Stimulated activated CD8-positive, alpha-beta memory T cell treated with anti-CD3 and anti-CD28 coated beads, Interleukin-12 subunit alpha, Interleukin-12 subunit beta, amount 100 ng/mL, for 1 hour (primary cell): ENCODE results near the gene CGN.
"Not testable (repeated sequence)": the region's sequence is repeated elsewhere in the genome, so short reads cannot be mapped to it uniquely, and the experiment has no call there.

ENCODE experiments used
- DNase-seq: peaks from one replicate; pipeline ENCODE4 v3.0.0-alpha.2; 2020; ENCODE audit warnings: low read depth

Gene CGN

DNA sequence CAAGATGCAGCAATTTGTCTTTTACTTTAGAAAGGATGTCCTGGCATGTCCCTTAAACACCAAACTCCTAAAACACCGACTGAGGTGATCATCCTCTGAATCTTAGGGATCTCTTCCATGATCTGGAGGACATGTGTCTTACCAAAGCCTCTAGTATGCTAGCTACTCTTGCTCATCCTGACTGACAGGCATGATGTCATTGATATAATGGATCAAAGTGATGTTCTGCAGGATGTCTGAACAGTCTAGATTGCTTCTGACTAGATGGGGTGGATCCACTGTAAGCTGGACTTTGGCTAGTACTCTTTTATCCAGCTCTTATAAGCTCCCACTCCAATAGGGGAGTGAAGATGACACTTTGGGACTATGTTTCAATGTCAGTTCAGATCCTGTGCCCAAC lies 11.3 kb upstream of the CGN start:
- no peak for DNase-seq

DNA sequence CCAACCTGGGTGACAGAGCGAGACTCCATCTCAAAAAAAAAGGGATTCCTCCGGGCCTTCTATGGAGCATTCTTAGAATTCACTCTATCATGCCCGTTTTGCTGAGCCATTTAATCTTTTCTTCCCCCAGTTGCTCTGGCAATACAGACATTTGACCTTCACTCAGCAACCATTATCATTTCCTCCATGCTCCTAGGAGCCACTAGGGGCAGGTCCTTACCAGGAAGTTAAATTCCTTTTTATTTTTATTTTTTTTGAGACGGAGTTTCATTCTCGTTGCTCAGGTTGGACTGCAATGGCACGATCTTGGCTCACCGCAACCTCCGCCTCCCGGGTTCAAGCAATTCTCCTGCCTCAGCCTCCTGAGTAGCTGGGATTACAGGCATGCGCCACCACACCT lies 9.7 kb upstream of the CGN start:
- DNase-seq = no peak

DNA sequence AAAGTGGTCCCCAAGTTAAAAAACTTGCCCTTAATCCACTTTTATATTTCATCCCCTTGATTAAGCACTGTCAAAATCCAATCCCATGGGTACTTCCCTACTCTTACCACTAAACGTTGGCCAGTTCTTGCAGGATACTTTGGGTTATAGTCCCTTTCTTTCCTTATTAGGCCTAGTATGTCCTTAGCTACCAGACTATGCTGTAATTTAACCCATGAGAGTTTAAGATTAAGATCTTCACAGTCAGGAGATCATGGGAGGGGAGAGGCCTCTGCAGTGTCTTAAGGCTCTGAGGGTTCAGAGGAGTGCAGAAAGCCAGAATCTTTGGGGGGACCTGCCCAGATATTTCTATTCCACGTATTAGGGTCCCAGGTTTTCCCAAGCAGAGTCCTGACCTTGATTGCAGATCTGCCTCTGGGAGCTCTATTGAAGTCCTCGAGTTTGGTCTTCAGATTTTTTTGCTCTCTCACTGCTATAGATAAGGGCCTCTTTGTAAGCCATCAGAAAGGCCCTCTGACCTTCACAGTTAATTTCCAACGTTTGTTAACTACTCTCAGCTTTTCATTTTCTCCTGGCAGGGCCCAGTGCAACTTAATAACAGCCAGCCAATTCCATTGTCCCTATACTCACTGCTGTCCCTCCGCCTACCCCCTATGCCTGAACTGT lies 9.0 kb upstream of the CGN start:
- no peak for DNase-seq

DNA sequence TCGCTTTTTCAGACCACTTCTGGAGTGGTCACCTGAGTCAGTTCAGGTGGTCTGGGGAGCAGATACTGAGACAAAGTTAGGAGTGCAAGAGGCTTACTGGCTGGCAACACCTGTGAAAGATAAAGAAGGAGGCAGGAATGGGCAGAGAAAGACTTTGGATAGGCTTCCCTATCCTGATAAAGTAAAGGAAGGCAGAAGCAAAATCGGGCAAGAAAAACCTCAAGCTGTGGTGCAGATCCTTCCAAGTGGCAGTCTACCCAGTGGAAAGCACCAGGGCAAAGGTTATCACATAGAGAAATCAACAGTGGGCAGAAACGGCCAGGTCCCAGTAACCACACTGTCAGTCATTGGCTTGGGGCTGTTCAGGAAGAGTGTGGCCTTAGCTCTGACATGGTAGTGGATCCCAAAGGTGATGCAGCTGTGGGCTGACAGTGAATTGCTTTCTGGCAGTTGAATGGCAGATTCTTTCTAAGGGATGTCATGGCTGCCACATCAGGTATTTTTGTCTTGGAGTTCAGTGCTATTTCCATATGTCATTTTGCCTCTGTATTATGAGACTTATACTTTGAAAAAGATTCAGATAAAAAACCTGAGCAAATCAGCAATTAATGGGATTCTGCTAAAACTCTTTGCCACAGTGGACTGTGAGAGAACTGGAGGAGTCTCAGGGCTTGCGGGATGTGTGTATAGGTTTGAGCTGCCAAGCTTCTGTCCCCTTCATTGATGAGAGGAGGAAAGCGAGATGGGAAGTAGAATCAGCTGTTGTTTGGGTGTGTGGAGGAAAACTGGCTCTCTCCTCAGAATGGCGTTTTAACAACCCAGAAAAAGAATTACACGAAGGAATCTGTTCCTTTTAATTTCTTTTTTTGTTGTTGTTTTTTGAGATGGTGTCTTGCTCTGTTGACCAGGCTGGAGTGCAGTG lies 8.1 kb upstream of the CGN start:
- DNase-seq = no peak

DNA sequence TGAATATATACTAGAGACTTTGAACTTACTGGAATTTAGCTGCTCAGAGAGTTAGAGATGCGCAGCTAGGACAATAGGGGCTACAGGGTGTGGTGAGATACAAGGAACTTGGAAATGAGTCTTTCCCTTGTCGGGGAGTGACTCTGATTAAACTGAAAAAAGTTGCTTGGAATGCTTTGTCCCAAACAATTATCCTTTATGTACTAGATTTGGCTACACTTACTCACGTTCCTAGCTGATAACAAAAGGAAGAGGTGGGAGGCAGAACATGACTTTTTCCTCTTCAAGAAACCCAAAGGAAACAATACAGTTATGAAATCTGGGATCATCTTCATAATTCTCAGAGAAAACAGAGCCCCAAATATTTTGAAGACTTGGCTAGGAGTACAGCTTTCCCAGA lies 6.9 kb upstream of the CGN start:
- no peak for DNase-seq

DNA sequence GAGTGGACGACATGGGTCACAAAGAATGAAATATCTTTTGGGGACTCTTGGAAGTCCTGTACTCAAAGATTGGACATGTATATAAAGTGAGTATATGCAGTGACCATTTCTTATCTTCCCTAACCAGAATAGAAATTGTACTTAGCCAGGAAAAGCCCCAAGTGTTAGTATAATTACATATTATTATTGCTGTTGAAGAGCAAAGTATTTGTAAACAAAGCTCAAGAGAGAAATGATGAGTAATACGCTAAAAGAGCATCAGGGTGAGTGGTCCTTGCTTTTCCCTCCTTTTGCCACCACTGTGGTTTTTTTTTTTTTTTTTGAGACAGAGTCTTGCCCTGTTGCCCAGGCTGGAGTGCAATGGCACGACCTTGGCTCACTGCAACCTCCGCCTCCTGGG lies 6.4 kb upstream of the CGN start:
- no peak for DNase-seq

DNA sequence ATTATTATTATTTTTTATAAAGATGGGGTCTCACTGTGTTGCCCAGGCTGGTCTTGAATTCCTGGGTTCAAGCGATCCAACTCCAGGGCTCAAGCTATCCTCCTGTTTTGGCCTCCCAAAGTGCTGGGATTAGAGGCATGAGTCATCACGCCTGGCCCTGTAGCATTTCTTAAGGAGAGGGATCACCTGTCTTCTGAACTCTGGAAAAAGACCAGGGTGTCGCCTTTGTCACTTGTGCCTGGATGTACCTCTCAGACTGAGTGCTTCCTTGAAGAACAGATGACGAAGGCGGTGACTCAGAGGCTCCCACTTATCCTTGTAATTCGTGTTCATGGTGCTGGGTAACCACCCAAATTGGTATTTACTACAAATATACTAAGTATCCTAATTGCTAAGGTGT lies 2.4 kb upstream of the CGN start:
- DNase-seq = no peak

DNA sequence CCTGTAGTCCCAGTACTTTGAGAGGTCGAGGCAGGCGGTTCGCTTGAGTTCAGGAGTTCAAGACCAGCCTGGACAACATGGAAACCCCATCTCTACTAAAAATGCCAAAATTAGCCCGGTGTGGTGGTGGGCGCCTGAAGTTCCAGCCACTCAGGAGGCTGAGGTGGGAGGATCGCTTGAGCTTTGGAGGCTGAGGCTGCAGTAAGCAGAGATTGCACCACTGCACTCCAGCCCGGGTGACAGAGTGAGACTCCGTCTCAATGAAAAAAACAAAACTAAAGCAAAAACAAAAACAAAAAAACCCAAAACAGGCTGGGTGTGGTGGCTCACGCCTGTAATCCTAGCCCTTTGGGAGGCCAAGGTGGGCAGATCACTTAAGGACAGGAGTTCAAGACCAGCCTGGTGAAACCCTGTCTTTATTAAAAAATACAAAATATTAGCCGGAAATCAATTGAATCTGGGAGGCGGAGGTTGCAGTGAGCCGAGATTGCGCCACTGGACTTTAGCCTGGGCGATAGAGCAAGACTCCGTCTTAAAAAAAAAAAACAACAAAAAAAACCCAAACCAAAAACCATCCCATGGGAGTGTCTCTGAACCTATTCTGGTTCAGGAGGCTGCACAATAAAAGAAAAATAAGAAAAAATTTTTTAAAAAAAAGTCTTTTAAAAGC lies 1.7 kb upstream of the CGN start:
- no peak for DNase-seq

DNA sequence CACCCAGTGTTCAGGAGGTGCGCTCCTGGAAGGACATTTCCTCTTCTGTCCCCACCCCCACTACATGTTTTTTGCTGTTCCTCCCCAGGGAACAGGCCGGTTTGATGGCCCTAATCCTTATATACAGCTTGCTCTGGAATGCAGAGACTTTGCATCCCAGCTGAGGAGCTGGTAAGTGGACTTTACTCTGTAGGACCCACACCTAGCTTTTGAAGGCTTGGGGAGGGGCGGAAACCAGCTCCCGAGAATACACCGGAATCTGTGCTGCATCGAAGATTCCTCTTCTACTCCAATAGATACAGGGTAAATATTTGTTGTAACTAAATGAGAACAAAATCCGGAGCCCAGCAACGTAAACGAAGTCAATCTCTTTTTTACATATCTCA lies 1.2 kb upstream of the CGN start:
- DNase-seq = no peak

DNA sequence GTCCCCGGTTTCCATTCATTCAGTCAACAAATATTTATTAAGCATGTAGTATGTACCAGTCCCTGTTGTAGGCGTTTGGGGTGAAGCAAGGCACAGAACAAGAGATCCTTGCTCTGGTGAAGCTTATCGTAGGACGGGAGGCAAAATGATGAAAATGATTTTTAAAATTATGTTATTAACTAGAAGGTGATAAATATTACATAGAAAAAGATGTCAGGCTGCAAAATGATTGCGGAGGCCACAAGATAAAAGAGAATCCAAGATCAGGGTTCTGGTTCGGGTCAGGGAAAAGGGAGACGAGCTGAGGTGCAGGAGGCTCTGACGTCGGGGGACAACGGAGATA lies 602 bp upstream of the CGN start:
- no peak for DNase-seq

DNA sequence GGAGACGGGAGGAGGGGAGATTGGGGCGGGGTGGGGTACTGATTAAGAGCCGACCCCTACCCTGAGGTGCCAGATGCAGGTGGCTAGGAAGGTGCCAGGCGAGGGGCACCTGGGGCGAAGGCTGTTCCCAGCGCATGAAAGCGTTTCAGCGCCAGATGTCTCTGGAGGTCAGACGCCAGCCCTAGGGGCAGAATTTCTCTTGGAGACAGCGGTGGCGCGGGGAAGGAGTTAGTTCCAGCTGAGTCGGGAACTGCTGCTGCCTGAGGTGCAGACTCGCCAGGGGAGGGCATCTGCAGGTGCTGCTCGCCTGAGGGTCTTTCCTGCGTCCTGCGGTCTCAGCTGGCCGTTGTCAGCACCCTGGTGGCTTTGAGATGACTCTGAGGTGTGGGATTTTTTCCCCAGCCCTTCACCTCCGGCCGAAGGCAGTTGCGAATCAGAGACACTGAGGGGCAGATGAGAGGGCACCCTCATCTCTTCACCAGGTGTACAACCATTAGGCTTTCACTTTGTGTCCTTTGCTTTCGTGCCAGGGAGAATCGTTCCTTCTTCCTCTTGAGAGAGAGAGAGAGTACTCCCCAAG lies 539 bp downstream of the CGN start:
- no peak for DNase-seq

DNA sequence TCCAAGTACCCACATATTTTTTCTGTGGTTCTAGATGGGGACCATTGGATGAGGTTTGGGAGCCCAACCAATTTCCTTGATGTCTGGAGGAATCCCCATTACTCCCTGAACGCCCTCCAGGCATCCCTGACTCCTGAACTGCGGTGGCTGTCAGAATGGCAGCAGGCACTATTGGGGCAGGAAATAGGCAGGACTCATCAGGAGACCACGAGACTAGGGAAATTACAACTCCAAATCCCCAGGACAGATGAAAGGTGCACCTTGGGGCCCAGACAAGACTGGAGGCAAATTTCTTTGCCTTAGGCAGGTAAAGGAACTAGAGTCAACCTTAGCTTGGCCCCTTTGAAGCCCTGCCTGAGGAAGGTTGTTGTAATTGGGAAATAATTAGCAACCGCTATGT lies 1.1 kb downstream of the CGN start:
- DNase-seq = no peak

DNA sequence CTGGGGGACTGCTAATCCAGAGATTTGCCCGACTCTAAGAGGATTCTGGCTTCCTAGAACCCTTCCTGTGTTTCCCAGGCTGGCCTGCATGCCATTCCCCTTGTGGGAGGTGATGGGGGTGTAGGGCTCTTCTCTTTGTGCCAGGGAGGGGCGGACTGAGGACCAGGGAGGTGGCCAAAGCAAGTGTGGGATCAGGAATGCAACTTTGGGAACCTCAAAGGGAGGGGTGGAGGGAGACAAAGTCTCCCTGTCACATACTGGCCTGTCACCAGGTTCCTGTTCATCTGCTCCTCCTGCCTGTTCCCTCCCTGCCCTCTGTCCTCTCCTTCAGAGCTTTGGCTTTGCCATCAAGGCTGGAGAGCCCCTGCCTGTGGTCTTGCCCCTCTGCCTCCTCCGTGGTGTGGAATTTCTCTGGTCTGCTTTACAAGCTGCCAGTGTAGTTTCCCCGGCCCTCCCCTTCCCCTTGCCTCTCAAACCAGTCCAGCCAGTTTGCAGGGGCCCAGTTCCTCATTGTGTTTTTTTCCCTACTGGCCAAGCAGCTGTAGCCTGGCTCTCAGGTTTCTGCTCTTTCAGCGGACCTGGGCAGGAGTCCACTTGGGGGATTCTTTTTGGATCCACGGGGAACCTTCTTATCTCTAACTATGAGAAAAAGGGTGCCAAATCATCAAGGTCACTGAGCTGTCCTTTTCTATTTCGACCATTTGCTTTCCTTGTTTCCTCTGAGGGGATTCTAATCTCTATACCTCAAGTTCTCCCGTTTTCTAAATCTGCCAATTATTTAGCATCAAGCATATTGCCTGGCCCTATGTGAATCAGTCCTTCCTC lies 1.8 kb downstream of the CGN start:
- no peak for DNase-seq

DNA sequence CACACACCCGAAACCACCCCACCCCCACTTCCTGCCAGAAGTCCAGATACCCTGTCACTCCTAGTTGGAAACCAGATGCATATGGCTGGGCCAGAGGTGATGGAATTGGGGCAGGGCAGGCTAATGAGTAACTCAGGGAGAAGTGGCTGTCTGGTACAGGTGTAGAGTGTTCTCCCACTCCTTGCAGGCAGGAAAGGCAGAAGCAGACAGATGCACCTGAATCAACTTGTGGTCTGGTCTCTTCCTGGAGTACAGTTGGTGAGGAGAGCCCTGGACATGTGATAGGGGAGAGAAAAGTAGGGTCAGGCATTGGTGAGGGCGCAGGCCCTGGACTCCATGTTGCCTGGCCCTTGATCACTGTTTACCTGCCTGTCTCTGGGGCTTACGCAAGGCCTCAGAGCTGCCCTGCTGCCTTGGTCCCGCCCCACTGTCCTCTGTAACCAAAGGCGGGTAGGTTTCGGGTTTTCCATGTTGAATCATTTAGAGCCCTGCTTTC lies 2.5 kb downstream of the CGN start:
- DNase-seq = no peak

DNA sequence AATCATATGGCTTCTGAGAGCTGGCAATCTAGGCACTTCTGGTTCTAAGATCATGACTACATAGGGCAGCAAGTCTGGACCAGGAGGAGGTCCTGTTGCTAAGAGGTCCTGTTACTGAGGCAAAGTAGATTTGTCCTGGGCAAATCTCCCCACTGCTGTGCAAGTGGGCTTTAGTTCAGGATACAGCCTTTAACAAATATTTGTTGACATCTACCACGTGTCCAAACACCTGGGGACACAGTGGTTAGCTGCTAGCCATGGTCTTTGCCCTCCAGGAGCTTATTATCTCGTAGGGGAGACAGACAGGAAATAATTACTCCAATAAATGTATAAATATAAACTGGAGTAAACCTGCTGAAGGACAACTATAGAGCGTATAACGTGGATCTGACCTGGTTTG lies 3.2 kb downstream of the CGN start:
- DNase-seq = no peak

DNA sequence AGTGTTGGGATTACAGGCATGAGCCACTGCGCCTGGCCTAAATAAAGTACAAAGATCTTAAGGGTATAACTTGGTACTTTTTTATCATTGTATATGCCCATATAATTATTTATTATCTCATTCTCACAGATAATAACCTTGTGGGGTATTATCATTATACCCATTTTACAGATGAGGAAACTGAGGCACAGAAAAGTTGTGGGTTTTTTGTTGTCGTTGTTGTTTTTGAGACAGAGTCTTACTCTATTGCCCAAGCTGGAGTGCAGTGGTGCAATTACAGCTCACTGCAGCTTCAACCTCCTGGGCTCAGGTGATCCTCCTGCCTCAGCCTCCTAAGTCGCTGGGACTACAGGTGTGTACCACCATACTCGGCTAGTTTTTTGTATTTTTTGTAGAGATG lies 4.1 kb downstream of the CGN start:
- DNase-seq = no peak

DNA sequence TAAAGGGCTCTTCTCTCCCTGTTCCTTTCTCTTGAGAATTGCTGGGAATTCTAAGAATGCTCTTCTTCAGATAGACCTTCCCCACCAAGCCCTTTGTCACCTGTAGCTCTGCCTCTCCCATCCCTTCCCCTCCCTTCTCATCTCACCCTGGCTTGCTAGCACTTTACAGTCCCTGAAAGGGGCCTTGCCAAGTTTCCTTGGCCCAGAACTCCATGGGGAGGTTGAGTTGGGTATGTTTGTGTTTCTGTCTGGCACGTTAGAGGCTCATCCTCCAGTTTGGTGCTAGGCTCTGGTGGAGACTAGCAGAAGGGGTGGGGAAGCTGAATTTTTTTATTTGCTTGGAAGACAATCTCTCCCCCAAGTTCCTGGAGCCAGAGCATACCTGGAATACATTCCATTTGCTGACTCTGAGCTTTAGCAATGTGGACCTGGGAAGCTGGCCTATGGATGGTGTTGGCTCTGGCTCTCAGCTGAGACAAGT lies 4.9 kb downstream of the CGN start:
- DNase-seq = no peak

DNA sequence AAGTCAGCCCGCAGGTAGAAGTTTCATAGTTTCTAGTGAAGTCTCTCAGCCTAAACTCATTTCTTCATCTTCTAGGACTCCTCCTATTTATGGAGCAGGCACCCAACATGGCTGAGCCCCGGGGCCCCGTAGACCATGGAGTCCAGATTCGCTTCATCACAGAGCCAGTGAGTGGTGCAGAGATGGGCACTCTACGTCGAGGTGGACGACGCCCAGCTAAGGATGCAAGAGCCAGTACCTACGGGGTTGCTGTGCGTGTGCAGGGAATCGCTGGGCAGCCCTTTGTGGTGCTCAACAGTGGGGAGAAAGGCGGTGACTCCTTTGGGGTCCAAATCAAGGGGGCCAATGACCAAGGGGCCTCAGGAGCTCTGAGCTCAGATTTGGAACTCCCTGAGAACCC lies 7.2 kb downstream of the CGN start:
- DNase-seq = no peak

DNA sequence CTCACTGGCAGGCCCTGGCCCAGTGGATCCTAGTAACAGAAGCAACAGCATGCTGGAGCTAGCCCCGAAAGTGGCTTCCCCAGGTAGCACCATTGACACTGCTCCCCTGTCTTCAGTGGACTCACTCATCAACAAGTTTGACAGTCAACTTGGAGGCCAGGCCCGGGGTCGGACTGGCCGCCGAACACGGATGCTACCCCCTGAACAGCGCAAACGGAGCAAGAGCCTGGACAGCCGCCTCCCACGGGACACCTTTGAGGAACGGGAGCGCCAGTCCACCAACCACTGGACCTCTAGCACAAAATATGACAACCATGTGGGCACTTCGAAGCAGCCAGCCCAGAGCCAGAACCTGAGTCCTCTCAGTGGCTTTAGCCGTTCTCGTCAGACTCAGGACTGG lies 7.7 kb downstream of the CGN start:
- DNase-seq = no peak

DNA sequence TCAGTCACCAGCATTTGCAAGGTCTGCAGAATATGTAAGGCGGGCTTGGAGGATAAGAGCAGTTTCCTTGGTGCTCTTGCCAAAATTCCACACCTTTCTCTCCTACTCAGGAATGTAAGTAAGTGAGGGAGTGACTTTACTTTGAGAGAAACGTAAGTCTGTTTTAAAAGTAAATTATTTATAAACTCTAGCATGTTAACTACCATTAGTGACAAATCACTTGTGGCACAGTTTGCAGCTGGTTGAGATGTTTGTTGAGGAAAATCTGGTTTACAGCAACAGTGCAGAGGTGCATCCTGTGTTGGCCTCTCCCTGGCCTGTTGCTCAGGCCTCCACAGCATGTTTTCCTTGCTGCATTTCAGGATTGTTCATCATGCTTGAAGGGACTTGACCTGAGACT lies 8.5 kb downstream of the CGN start:
- DNase-seq = no peak

DNA sequence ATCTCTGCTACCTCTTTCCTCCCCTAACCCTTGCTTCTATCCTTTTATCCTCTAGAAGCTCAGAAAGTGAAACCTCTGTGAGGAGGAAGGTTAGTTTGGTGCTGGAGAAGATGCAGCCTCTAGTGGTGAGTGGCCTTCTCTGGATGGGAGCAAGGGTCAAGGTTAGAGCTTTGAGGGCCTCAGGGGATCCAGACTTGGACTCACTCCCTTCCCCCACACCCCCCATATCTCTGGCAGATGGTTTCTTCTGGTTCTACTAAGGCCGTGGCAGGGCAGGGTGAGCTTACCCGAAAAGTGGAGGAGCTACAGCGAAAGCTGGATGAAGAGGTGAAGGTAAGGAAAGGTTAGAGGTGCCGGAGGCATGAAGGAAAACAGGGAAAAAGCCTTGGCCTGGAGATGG lies 9.2 kb downstream of the CGN start:
- no peak for DNase-seq

DNA sequence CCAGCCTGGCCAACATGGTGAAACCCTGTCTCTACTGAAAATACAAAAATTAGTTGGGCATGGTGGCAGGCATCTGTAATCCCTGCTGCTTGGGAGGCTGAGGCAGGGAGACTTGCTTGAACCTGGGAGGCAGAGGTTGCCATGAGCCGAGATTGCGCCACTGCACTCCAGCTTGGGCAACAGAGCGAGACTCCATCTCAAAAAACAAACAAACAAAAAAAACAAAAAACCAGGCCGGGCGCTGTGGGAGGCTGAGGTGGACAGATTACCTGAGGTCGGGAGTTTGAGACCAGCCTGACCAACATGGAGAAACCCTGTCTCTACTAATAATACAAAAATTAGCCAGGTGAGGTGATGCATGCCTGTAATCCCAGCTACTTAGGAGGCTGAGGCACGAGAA lies 11.2 kb downstream of the CGN start:
- DNase-seq = not testable (repeated sequence)
